GM19193 (cell line): ENCODE data around the gene ELOVL2.

Experiments used
- POLR2A ChIP-seq: IDR thresholded peaks from 4 replicates; pipeline ENCODE4 v1.6.1; 2011; ENCODE audit not compliant: insufficient read depth, insufficient read length; ENCODE audit errors: extremely low read depth

ELOVL2 gene

GRCh38 chr6:11065436-11066202 lies 21.5 kb upstream of the ELOVL2 start:
- TF ChIP-seq POLR2A: no peak

GRCh38 chr6:11064836-11065235 lies 20.7 kb upstream of the ELOVL2 start:
- TF ChIP-seq POLR2A: no peak

GRCh38 chr6:11062715-11063114 lies 18.6 kb upstream of the ELOVL2 start:
- TF ChIP-seq POLR2A: no peak

GRCh38 chr6:11062083-11062482 lies 18.0 kb upstream of the ELOVL2 start:
- no peak for TF ChIP-seq POLR2A

GRCh38 chr6:11058406-11058805 lies 14.3 kb upstream of the ELOVL2 start:
- no peak for TF ChIP-seq POLR2A

GRCh38 chr6:11056871-11057270 lies 12.8 kb upstream of the ELOVL2 start:
- no peak for TF ChIP-seq POLR2A

GRCh38 chr6:11055127-11055627 lies 11.1 kb upstream of the ELOVL2 start:
- no peak for TF ChIP-seq POLR2A

GRCh38 chr6:11054722-11055121 lies 10.6 kb upstream of the ELOVL2 start:
- TF ChIP-seq POLR2A: no peak

GRCh38 chr6:11053307-11053706 lies 9.2 kb upstream of the ELOVL2 start:
- no peak for TF ChIP-seq POLR2A

GRCh38 chr6:11050731-11051130 lies 6.6 kb upstream of the ELOVL2 start:
- TF ChIP-seq POLR2A: no peak

GRCh38 chr6:11044712-11045167 lies 635 bp upstream of the ELOVL2 start:
- TF ChIP-seq POLR2A: no peak

GRCh38 chr6:11043378-11043960 lies 636 bp downstream of the ELOVL2 start:
- no peak for TF ChIP-seq POLR2A

- no peak for TF ChIP-seq POLR2A
These were observed 1.2 kb downstream of the ELOVL2 start for GRCh38 chr6:11042750-11043377.

GRCh38 chr6:11042025-11042749 lies 1.9 kb downstream of the ELOVL2 start:
- TF ChIP-seq POLR2A: no peak

- TF ChIP-seq POLR2A: no peak
These were observed 4.0 kb downstream of the ELOVL2 start for GRCh38 chr6:11040134-11040533.
